ENCODE results near the gene MLN.

The MLN gene

GRCh38 chr6:33790379-33790778 is 13.4 kb downstream of the MLN start:
- DNase-seq (ENCODE audit: low read depth in 4 of 4, low spot score in 1 of 4), result no peak

GRCh38 chr6:33789550-33789895 is 14.3 kb downstream of the MLN start:
- DNase-seq (ENCODE audit: low read depth in 4 of 4, low spot score in 1 of 4), result no peak

GRCh38 chr6:33788694-33789549 is 14.9 kb downstream of the MLN start, which contains the start of gene LEMD2:
Gene LEMD2, minus strand, starts transcription at chr6:33789130. Its CDS starts 14 bp downstream, at chr6:33789116.
- peak; percentile 73 to 89 (median 80) for DNase-seq (ENCODE audit: low read depth in 4 of 4, low spot score in 1 of 4)

GRCh38 chr6:33787954-33788693 is 15.7 kb downstream of the MLN start:
- DNase-seq (ENCODE audit: low read depth in 4 of 4, low spot score in 1 of 4), result peak in 3 of 4 experiments; percentile 25 to 39 (median 33)

GRCh38 chr6:33787346-33787953 is 16.4 kb downstream of the MLN start:
- no peak for DNase-seq (ENCODE audit: low read depth in 4 of 4, low spot score in 1 of 4)

- DNase-seq (ENCODE audit: low read depth in 4 of 4, low spot score in 1 of 4), result no peak
Measured at GRCh38 chr6:33786736-33787135, 17.1 kb downstream of the MLN start.

GRCh38 chr6:33785778-33786177 is 18.0 kb downstream of the MLN start:
- no peak for DNase-seq (ENCODE audit: low read depth in 4 of 4, low spot score in 1 of 4)

GRCh38 chr6:33784787-33785186 is 19.0 kb downstream of the MLN start:
- no peak for DNase-seq (ENCODE audit: low read depth in 4 of 4, low spot score in 1 of 4)

GRCh38 chr6:33783781-33784520 is 19.9 kb downstream of the MLN start:
- no peak for DNase-seq (ENCODE audit: low read depth in 4 of 4, low spot score in 1 of 4)

- DNase-seq (ENCODE audit: low read depth in 4 of 4, low spot score in 1 of 4), result no peak
Measured at GRCh38 chr6:33782561-33782960, 21.2 kb downstream of the MLN start.

GRCh38 chr6:33781131-33781975 is 22.4 kb downstream of the MLN start:
- DNase-seq (ENCODE audit: low read depth in 4 of 4, low spot score in 1 of 4), result no peak

GRCh38 chr6:33779895-33780294 is 23.9 kb downstream of the MLN start:
- DNase-seq (ENCODE audit: low read depth in 4 of 4, low spot score in 1 of 4), result no peak

GRCh38 chr6:33779290-33779689 is 24.5 kb downstream of the MLN start:
- no peak for DNase-seq (ENCODE audit: low read depth in 4 of 4, low spot score in 1 of 4)

GRCh38 chr6:33778444-33779121 is 25.2 kb downstream of the MLN start:
- no peak for DNase-seq (ENCODE audit: low read depth in 4 of 4, low spot score in 1 of 4)

GRCh38 chr6:33777398-33778388 is 26.1 kb downstream of the MLN start:
- no peak for DNase-seq (ENCODE audit: low read depth in 4 of 4, low spot score in 1 of 4)

GRCh38 chr6:33776764-33777163 is 27.0 kb downstream of the MLN start:
- no peak for DNase-seq (ENCODE audit: low read depth in 4 of 4, low spot score in 1 of 4)

GRCh38 chr6:33776186-33776585 is 27.6 kb downstream of the MLN start:
- DNase-seq (ENCODE audit: low read depth in 4 of 4, low spot score in 1 of 4), result no peak

GRCh38 chr6:33774774-33775173 is 29.0 kb downstream of the MLN start:
- DNase-seq (ENCODE audit: low read depth in 4 of 4, low spot score in 1 of 4), result no peak
